WTC11 (cell line): ENCODE data around the gene OCEL1.

Experiments used
- FOXJ3 ChIP-seq: sonication (generic); formaldehyde crosslinking; IDR thresholded peaks from 2 replicates; pipeline ENCODE4 v1.9.0; 2021; ENCODE audit warnings: missing genetic modification reagents, mild to moderate bottlenecking, borderline replicate concordance
- IRF2 ChIP-seq: sonication (generic); formaldehyde crosslinking; IDR thresholded peaks from 2 replicates; pipeline ENCODE4 v1.8.0; 2022; ENCODE audit warnings: low read depth, missing genetic modification reagents, borderline replicate concordance
- NFE2L1 ChIP-seq: sonication (generic); formaldehyde crosslinking; IDR thresholded peaks from 2 replicates; pipeline ENCODE4 v1.8.1; 2023; ENCODE audit warnings: missing genetic modification reagents
- PRRX2 ChIP-seq: fragments of 250-450 bp; sonication (Bioruptor Pico); IDR thresholded peaks from 2 replicates; pipeline ENCODE4 v1.8.0; 2021; ENCODE audit warnings: mild to moderate bottlenecking
- USF1 ChIP-seq: sonication (generic); formaldehyde crosslinking; IDR thresholded peaks from 2 replicates; pipeline ENCODE4 v1.8.0; 2022; ENCODE audit warnings: mild to moderate bottlenecking, missing genetic modification reagents
- ZBTB21 ChIP-seq: sonication (generic); formaldehyde crosslinking; IDR thresholded peaks from 2 replicates; pipeline ENCODE4 v1.8.1; 2023; ENCODE audit warnings: mild to moderate bottlenecking, missing genetic modification reagents, borderline replicate concordance
- ZNF121 ChIP-seq: sonication (generic); formaldehyde crosslinking; IDR thresholded peaks from 2 replicates; pipeline ENCODE4 v1.8.0; 2023; ENCODE audit warnings: missing genetic modification reagents
- ZNF138 ChIP-seq: sonication (generic); formaldehyde crosslinking; conservative IDR thresholded peaks from 2 replicates; pipeline ENCODE4 v1.8.1; 2022; ENCODE audit warnings: mild to moderate bottlenecking, moderate library complexity, missing genetic modification reagents
- TF ChIP-seq, protein P1 (sequence below): fragments of 200-600 bp; IDR thresholded peaks from 2 replicates; pipeline ENCODE4 v1.8.0; 2022; ENCODE audit warnings: antibody characterized with exemption
- TF ChIP-seq, protein P2 (sequence below): sonication (generic); formaldehyde crosslinking; IDR thresholded peaks from 2 replicates; pipeline ENCODE4 v1.8.1; 2023; ENCODE audit warnings: mild to moderate bottlenecking, missing genetic modification reagents, borderline replicate concordance
- TF ChIP-seq, protein P3 (sequence below): sonication (generic); formaldehyde crosslinking; IDR thresholded peaks from 2 replicates; pipeline ENCODE4 v1.8.1; 2023; ENCODE audit warnings: mild to moderate bottlenecking, missing genetic modification reagents
- TF ChIP-seq, protein P4 (sequence below): sonication (generic); formaldehyde crosslinking; IDR thresholded peaks from 2 replicates; pipeline ENCODE4 v1.8.0; 2022; ENCODE audit warnings: mild to moderate bottlenecking, missing genetic modification reagents
- TF ChIP-seq, protein P5 (sequence below): sonication (generic); formaldehyde crosslinking; IDR thresholded peaks from 2 replicates; pipeline ENCODE4 v1.8.0; 2022; ENCODE audit warnings: mild to moderate bottlenecking, missing genetic modification reagents
- TF ChIP-seq, protein P6 (sequence below): fragments of 250-450 bp; sonication (Bioruptor Pico); IDR thresholded peaks from 2 replicates; pipeline ENCODE4 v2.1.2; 2022; ENCODE audit warnings: mild to moderate bottlenecking, moderate library complexity

GRCh38 chr19:17197666-17198065, 28.4 kb upstream of the OCEL1 start:
- TF ChIP-seq, protein P1, sequence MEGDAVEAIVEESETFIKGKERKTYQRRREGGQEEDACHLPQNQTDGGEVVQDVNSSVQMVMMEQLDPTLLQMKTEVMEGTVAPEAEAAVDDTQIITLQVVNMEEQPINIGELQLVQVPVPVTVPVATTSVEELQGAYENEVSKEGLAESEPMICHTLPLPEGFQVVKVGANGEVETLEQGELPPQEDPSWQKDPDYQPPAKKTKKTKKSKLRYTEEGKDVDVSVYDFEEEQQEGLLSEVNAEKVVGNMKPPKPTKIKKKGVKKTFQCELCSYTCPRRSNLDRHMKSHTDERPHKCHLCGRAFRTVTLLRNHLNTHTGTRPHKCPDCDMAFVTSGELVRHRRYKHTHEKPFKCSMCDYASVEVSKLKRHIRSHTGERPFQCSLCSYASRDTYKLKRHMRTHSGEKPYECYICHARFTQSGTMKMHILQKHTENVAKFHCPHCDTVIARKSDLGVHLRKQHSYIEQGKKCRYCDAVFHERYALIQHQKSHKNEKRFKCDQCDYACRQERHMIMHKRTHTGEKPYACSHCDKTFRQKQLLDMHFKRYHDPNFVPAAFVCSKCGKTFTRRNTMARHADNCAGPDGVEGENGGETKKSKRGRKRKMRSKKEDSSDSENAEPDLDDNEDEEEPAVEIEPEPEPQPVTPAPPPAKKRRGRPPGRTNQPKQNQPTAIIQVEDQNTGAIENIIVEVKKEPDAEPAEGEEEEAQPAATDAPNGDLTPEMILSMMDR, result no peak
- TF ChIP-seq, protein P2, sequence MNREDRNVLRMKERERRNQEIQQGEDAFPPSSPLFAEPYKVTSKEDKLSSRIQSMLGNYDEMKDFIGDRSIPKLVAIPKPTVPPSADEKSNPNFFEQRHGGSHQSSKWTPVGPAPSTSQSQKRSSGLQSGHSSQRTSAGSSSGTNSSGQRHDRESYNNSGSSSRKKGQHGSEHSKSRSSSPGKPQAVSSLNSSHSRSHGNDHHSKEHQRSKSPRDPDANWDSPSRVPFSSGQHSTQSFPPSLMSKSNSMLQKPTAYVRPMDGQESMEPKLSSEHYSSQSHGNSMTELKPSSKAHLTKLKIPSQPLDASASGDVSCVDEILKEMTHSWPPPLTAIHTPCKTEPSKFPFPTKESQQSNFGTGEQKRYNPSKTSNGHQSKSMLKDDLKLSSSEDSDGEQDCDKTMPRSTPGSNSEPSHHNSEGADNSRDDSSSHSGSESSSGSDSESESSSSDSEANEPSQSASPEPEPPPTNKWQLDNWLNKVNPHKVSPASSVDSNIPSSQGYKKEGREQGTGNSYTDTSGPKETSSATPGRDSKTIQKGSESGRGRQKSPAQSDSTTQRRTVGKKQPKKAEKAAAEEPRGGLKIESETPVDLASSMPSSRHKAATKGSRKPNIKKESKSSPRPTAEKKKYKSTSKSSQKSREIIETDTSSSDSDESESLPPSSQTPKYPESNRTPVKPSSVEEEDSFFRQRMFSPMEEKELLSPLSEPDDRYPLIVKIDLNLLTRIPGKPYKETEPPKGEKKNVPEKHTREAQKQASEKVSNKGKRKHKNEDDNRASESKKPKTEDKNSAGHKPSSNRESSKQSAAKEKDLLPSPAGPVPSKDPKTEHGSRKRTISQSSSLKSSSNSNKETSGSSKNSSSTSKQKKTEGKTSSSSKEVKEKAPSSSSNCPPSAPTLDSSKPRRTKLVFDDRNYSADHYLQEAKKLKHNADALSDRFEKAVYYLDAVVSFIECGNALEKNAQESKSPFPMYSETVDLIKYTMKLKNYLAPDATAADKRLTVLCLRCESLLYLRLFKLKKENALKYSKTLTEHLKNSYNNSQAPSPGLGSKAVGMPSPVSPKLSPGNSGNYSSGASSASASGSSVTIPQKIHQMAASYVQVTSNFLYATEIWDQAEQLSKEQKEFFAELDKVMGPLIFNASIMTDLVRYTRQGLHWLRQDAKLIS (CRISPR knock-in tag), result no peak
- TF ChIP-seq ZNF121 (CRISPR knock-in tag) (no peak), PRRX2 (CRISPR knock-in tag) (no peak), USF1 (no peak), ZBTB21 (CRISPR knock-in tag) (no peak), IRF2 (no peak), ZNF138 (CRISPR knock-in tag) (no peak), NFE2L1 (CRISPR knock-in tag) (no peak), FOXJ3 (CRISPR knock-in tag) (no peak)
- TF ChIP-seq, protein P3, sequence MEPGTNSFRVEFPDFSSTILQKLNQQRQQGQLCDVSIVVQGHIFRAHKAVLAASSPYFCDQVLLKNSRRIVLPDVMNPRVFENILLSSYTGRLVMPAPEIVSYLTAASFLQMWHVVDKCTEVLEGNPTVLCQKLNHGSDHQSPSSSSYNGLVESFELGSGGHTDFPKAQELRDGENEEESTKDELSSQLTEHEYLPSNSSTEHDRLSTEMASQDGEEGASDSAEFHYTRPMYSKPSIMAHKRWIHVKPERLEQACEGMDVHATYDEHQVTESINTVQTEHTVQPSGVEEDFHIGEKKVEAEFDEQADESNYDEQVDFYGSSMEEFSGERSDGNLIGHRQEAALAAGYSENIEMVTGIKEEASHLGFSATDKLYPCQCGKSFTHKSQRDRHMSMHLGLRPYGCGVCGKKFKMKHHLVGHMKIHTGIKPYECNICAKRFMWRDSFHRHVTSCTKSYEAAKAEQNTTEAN (CRISPR knock-in tag), result no peak
- TF ChIP-seq, protein P4, sequence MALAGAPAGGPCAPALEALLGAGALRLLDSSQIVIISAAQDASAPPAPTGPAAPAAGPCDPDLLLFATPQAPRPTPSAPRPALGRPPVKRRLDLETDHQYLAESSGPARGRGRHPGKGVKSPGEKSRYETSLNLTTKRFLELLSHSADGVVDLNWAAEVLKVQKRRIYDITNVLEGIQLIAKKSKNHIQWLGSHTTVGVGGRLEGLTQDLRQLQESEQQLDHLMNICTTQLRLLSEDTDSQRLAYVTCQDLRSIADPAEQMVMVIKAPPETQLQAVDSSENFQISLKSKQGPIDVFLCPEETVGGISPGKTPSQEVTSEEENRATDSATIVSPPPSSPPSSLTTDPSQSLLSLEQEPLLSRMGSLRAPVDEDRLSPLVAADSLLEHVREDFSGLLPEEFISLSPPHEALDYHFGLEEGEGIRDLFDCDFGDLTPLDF (CRISPR knock-in tag), result no peak
- TF ChIP-seq, protein P5, sequence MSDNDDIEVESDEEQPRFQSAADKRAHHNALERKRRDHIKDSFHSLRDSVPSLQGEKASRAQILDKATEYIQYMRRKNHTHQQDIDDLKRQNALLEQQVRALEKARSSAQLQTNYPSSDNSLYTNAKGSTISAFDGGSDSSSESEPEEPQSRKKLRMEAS (CRISPR knock-in tag), result no peak
- TF ChIP-seq, protein P6, sequence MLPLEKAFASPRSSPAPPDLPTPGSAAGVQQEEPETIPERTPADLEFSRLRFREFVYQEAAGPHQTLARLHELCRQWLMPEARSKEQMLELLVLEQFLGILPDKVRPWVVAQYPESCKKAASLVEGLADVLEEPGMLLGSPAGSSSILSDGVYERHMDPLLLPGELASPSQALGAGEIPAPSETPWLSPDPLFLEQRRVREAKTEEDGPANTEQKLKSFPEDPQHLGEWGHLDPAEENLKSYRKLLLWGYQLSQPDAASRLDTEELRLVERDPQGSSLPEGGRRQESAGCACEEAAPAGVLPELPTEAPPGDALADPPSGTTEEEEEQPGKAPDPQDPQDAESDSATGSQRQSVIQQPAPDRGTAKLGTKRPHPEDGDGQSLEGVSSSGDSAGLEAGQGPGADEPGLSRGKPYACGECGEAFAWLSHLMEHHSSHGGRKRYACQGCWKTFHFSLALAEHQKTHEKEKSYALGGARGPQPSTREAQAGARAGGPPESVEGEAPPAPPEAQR (CRISPR knock-in tag), result no peak
